ENCODE measurements around the gene MYCN. TPM values are rescaled to one million over a fixed set of nuclear protein-coding genes. Genes with fewer than 3 reads are reported as not detected.

Gene MYCN
- total and polyA plus RNA-seq, 2 of the 8 experiments (the other 6 are each of a cell fraction or from before 2014, with no cell fraction given) = 87.8 to 137 TPM

- TF ChIP-seq CEBPB (IDR thresholded peaks at IDR 0.05; ENCODE audit: low read depth, low read length) = no peak
- TF ChIP-seq CBX5 (IDR thresholded peaks at IDR 0.05; ENCODE audit: low read depth, low read length) = no peak
- TF ChIP-seq EP300 (IDR thresholded peaks at IDR 0.05; ENCODE audit: borderline replicate concordance in 1 of 2, low read depth in 2 of 2, low read length in 2 of 2) = no peak
These were observed 31.6 kb downstream of the MYCN start (continued) for GRCh38 chr2:15971831-15972522.
